GM20431 (cell line): ENCODE data around the gene TP53AIP1.
"Not testable (repeated sequence)": the region's sequence is repeated elsewhere in the genome, so short reads cannot be mapped to it uniquely, and the experiment has no call there.

Source experiments
- in situ Hi-C: fragments of 300-500 bp; cut with MseI, MboI; formaldehyde crosslinking; loops from one replicate; pipeline ENCODE4 v1.15.0; 2020; ENCODE audit warnings: low sequenced_read_pairs; ENCODE audit not compliant: unreplicated experiment

TP53AIP1 gene

DNA sequence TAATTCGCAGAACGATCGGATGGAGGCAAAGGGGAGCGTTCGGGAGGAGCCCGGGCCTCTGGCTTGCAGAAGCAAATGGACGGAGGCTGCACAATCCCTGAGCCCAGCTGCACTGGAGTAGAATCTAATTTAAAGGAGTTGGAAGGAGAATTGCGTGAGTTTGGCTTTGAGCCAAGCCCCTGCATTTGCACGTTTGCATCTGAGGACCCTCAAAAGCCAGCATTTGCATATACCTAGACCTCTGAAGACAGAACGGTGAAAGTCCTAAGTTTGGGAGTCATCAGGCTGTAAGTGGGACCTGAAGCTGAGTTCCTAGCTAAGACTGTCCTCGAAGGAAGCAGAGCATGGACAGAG, 15.6 kb downstream of the TP53AIP1 start:
- in situ Hi-C loops, result no loop called here

DNA sequence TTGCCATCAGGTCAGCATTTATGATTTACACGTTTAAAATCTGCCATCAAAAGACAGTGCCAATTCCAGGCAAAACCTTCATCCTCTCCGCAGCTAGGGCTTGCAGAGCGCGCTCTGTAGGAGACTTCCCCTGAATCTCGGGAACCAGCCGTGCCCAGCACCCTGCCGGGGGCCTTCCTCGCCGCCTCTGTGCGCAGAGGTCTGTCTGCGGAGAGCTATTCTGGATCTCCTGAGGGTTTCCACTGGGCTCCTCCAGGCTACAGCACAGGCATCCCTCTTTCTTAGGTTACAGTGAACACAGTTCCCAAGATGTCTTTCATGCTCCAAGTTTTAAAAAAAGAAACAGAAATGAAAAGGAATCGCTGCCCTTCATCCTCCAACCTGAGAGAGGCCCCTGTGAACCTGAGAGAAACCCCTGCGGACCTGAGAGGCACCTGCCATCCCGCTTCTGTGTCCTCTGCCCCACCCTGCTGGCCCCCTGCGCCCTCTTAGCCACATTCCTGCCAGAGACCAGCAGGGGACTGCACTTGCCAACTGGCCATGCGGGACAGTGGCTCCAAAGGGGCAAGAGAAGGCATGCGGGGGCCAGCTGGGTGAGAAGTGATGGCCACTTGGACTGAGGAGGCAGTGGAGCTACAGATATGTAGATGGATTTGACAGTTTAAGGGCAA, 16.1 kb downstream of the TP53AIP1 start:
- in situ Hi-C loops, result no loop called here

DNA sequence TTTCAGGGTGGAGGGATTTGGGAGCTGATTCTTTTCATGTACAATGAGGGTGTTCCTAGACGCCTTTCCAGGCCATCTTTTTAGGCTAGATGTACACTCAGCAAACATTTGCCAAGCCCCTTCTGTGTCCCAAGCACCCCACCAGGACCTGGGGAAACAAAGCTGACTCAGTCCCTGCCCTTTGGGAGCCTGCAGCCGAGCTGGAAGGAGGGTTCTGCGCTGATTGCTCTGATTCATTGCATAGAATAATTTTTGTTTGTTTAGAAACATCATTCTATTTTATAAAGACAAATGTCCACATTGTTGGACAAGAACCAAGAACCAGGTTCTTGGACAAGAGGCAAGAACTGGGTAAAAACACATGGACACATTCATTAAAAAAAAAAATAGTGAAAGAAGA, 16.7 kb downstream of the TP53AIP1 start:
- in situ Hi-C loops, result no loop called here

DNA sequence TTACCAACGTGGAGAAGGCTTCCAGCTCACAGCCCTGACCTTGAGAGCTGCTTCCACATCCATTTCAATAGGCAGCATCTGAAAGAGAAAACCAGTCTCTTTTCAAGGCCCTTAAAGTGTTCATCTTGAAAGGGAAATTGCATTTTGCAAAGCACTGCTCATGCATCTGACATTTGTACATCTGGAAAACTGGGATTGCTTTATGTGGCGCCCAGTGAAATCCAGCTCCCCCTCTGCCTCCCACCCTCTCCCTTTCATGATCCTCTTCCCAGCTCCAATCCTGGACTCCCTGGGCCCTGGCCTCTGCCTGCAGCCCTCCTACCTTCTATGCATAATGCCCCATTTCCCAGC, 17.4 kb downstream of the TP53AIP1 start:
- in situ Hi-C loops, result no loop called here

DNA sequence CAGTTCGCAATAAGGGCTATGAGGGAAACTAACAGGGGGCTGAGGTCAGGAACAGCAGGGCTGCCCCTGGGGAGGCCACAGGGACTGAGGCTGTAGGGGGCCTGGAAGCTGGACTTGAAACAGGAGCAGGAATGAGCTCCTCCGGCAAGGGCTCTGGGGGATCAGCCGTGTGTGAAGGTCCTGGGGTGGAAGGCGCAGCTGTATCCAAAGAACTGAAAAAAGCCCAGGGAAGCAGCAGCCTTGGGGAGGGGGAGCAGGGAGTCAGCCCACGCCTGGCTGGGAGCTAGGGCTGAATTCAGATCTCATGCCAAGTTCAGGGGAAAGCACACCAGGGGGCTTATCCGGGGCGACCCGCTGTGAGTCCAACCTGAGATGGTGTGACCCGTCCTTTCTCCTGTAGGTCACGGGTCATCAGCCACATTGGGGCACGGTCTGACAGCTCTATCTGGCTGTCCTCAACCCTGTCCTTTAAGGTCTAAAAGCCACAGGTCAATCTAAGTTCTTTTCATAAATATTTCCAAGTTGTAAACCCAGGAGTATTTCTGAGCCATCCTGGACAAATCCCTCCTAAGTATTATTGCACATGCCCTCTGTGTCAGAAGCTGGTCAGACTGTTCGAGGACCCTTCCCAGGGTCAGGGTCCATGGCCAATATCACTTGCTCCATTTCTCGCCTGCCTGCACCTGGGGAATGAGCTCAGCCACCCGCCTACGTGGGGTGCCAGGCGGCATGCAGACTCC, 18.0 kb downstream of the TP53AIP1 start:
- in situ Hi-C loops, result no loop called here

DNA sequence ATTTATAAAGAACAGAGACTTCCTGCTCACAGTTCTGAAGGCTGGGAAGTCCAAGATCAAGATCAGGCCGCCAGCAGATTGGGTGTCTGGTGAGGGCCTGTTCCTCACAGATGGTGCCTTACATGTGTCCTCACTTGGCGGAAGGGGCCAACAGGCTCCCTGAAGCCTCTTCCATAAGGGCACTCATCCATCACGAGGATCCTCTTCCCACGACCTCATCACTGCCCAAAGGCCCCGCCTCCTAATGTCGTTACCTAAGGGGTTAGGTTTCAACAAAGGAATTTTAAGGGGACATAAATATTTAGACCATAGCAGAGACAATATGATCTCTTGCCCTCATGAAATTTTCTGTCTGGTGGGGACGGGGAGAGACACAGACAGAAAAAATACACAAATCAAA, 18.6 kb downstream of the TP53AIP1 start:
- in situ Hi-C loops, result no loop called here

DNA sequence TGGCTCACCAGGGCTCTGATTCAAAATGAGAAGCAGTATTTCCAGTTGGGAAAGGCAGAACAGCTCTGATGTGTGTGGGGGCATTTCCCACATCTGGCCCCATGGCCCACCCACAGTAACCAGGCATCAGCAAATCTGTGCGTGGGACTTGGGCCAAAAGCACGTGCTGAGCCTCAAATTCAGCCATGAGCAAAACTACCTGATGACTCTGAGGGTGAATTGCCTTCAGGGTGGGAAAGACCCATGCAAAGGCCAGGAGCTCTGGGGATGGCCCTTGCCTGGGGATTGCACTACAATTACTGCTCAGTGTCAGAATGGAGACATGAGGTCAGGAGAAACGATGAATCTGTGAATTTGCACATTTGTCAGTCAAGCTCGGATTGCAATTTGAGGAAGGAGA, 20.9 kb downstream of the TP53AIP1 start:
- in situ Hi-C loops, result no loop called here

DNA sequence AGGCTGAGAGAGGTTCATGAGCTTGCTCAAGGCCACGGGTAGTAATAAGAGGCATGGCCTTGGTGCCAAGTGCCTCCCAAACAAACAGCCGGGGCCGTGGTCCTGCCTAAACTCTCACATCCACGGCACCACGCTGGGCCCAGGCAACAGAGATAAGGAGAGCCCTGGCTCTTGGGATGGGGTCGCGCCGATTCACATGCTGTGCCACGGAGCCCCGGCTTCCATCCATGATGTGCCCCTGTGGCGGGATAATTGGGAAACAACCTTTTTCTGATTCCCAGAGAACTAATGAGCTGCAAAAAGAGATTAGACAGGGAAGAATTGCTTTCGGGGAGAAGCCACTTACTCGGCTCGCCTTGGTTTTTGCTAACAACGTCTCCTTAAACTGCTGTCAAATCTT, 22.0 kb downstream of the TP53AIP1 start:
- in situ Hi-C loops, result no loop called here

DNA sequence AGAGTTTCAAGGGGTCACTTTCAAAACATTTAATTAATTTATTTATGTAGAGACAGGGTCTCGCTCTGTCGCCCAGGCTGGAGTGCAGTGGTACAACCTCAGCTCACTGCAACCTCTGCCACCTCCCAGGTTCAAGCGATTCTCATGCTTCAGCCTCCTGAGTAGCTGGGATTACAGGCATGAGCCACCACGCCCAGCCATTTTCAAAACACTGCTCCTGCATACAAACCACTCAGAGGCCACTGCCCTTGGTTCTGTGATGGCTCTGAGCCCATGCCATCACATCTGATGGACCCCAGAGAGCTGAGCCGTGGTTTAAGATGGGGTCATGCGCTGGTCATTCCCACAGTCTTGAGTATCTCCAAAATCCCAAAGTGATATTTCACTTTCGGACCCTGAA, 23.0 kb downstream of the TP53AIP1 start:
- in situ Hi-C loops, result not testable (repeated sequence)

DNA sequence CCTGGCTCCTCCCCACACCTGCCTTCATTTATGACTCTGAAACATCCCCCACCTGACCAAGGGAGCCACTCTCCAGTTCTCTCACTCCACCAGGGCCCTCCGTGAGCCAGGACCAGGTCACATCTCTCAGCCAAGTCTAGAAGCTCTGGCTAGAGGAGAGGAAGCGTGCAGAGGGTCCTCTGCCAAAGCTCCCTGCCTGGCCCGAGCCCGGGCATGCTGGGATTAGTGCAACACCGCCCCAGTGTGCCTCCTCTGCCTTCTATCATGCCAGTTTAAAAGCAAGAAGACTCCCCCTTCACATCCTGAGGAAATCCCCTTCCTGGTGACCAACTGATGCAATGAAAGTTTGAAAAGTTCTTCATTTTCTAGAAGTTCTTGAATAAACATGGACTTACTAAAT, 23.5 kb downstream of the TP53AIP1 start:
- in situ Hi-C loops, result no loop called here

DNA sequence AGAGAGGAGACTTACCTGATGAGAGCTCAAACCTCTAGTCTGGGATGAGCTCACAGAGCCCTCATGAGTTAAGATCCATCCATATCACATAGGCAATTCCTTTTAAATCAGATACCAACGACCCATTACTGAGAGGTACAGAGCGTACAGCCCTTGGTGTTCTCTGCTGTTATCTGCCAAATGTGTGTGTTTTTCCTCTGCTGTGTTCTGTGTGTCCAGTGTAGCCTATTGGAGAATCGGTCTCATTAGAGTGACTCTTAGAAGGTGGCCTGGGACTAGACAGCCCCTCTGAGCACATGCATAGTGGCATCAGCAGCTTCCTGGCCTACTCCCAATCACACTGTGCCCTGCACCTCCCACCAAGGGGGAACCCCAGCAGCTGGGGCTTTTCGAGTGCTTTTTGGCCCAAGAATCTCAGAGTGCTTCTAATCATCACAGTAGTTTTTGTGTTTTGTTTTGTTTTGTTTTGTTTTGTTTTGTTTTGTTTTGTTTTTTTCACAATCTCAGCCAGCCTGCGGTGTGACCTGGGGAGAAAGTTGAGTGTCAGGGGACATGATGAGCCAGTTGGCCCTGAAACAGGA, 25.4 kb downstream of the TP53AIP1 start:
- in situ Hi-C loops, result no loop called here

DNA sequence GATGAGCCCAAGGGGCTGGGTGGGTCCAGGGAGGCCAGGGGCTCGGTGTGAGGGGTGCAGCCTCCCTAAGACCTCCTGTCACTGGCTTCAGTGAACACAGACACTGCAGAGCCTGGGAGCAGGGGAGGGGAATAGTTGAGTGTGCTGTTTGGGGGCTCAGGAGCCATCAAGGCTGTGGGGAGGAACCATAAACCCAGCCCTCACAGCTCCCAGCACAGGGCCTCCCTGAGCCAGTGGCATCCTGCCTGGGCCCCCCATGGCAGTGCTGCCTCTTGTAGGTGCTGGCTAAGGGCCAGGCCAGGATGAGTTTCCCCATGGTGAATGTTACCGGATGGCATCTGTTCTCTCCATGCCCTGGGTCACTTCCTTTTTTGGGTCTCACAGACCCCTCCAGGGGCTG, 26.0 kb downstream of the TP53AIP1 start:
- in situ Hi-C loops, result no loop called here

DNA sequence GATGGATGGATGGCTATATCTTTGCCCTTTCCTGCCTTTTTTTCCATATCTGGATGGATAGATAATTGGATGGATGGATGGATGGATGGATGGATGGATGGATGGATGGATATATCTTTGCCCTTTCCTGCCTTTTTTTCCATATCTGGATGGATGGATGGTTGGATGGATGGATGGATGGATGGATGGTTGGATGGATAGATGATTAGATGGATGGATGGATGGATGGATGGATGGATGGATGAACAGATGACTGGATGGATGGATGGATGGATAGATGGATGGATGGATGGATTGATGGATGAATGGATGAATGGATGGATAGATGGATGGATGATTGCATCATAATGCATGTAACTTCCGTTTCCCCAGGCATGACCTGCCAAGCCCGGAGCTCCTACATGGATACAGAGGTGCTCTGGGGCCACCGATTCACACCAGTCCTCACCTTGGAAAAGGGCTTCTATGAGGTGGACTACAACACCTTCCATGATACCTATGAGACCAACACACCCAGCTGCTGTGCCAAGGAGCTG, 26.6 kb downstream of the TP53AIP1 start:
- in situ Hi-C loops, result no loop called here

DNA sequence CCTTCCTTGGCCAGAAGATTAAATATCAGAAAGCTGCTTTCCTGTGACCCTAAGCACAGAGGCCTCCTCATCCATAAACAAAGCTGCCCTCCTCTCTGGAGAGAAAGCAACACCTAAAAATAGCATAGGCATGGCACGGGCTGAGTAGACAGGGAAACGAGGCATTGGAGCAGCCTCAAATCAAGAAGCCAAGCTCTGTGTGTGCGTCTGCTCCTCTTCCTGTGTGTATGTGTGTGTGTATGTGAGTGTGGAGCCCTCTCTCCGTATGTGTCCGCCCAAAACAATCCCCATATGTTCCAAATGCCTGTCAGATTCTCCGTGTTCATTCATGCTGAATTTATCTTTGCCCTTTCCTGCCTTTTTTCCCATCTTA, 27.5 kb downstream of the TP53AIP1 start:
- in situ Hi-C loops, result no loop called here

DNA sequence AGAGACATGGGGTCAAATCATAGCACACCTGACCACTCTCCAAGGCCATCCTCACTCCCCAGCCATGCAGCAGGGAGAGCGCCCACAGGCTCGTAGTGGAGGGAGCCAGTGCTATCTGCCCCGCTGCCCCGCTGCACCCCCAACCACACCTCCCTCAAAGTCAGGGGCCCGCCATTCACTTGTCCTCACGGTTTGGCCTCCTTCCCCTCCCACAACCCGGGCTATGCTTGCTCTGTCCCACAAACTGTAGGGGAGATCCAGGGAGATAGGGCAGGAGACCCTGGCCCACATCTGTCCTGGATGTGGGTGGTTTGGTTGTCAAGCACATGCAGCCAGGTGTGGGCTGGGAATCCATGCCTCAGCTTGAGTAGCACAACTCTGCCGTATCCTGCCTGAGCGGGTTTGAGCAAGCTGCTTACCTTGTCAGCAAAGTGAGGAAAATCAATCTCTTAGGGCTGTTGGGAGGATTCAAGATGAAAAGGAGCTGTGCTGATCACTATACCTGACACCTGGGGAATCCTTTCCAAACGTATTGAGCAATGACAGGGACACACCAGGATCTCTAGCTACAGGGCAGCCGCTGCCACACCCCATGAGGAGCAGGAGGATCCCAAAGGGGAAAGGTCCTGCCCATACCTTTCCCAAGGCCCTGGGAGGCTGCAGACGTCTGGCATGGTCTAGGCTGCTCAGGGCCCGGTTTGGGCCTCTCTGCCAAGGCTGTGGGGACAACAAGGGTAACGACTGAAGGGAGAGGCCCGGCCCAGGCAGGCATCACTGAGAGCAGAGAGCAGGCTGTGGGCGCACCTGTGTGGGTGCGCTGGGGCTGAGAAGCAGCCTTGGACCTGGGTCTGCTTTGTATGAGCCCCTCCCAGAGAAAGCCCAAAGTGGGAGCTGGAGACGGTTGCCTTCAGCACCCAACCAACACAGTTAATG, 28.2 kb downstream of the TP53AIP1 start:
- in situ Hi-C loops, result no loop called here

DNA sequence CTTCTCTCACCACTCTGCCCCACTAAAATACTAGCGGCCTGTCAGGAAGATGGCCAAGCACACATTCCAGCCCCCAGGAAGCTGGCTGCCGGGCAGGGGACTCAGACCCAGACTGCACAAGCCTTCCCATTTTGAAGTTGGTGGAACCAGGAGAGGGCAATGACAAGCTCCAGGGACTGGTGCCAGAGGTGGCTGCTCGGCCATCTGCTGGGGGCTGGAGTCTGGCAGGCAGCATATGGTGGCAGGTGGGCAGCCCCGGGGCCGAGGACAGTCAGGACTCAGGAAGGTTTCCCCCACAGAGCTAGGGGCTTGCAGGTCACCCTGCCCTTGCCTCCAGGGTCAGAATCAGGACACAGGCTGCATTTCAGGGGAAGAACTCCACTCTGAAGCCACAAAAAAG, 28.9 kb downstream of the TP53AIP1 start:
- in situ Hi-C loops, result no loop called here

DNA sequence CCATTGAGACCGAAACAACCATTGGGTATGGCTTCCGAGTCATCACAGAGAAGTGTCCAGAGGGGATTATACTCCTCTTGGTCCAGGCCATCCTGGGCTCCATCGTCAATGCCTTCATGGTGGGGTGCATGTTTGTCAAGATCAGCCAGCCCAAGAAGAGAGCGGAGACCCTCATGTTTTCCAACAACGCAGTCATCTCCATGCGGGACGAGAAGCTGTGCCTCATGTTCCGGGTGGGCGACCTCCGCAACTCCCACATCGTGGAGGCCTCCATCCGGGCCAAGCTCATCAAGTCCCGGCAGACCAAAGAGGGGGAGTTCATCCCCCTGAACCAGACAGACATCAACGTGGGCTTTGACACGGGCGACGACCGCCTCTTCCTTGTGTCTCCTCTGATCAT, 31.0 kb downstream of the TP53AIP1 start:
- in situ Hi-C loops, result no loop called here

DNA sequence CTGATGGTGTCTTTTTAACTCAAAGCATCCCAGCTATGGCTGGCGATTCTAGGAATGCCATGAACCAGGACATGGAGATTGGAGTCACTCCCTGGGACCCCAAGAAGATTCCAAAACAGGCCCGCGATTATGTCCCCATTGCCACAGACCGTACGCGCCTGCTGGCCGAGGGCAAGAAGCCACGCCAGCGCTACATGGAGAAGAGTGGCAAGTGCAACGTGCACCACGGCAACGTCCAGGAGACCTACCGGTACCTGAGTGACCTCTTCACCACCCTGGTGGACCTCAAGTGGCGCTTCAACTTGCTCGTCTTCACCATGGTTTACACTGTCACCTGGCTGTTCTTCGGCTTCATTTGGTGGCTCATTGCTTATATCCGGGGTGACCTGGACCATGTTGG, 31.4 kb downstream of the TP53AIP1 start:
- in situ Hi-C loops, result no loop called here

DNA sequence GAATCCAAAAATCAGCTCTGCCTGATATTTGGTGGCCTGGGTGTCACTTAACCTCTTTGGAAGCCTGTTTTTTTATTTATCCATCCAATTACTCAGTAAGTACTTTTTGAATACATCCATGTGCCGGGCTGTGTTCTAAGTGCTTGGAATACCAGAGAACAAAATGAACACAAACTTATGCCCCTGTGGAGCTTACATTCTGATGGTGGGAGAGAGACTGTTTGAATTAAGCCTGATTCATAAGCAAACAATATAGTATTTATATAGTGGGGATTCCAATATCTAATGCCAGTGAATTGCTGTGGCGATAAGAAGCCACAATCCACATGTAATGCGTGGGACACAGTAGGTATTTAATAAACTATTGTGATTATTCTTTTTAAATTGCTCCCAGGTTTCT, 32.1 kb downstream of the TP53AIP1 start:
- in situ Hi-C loops, result no loop called here

DNA sequence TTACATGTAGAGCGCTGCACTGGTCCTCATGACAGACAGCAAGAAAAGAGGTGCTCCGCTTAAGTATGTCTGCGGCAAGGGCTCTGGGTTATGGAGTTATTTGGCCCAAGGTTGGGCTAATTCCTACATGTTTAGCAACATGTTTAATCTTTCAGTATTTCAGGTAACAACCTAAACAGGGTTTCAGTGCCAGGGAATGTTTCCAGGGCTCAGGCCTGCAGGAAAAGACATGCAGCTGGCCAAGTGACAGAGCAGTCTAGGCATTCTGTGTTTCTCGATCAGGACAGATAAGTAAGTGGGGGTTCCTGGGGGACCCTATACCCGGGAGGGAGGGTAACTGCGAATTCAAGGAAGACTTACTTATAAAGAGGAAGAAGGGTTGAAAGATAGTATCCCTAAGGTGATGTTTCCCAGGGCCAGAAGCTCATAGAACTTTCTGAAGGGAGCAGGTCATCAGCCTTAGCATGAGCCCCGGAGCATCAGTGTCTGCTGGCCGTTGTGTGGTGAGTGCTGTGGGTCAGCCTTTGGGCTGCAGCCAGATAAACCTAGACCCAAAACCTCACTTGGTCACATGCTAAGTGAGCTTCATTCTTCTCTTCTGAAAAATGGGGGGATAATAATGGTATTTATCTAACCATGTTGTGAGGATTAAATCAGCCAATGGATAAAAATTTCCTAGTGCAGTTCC, 33.1 kb downstream of the TP53AIP1 start:
- in situ Hi-C loops, result no loop called here
